ENCODE measurements around the gene NUP85. TPM values are rescaled to one million over a fixed set of nuclear protein-coding genes. Genes with fewer than 3 reads are reported as not detected.
"Not testable (repeated sequence)": the region's sequence is repeated elsewhere in the genome, so short reads cannot be mapped to it uniquely, and the experiment has no call there.

Gene NUP85
- total RNA-seq, 4 donors from 2014 or later, result 19.6 to 62.3 (median 22.3) TPM

DNA sequence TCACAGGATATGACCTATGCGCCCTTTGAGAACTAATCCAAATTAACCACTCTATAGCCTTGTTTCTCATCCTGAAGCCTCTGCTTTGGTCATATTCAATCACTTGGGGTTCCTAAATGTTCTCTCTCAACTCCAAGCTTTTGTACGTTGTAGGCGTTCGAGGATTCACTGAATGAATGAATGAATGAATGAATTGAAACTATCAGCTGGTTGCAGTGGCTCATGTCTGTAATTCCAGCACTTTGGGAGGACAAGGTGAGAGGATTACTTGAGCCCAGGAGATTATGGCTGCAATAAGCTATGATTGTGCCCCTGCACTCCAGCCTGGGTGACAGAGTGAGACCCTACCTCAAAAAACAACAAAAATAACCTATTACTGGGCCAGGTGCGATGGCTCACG is 16.9 kb upstream of the NUP85 start:
- H3K27ac ChIP-seq, result no peak overlapping the region
- no peaks in the 10 kb centered on the region for H3K27me3 ChIP-seq
- 84 to 89% methylated on average over 5 to 6 of the region's 6 CpGs for WGBS, 2 donors (ENCODE audit: low coverage in 1 of 2)
- peaks cover 0 to 3% (median 0%) of the 10 kb centered on the region in 3 donors for H3K4me1 ChIP-seq
- TF ChIP-seq POLR2AphosphoS5 (IDR thresholded peaks at IDR 0.05) (no peak), EP300 (IDR thresholded peaks at IDR 0.05) (no peak), CTCF (IDR thresholded peaks at IDR 0.05) (no peak), POLR2A (IDR thresholded peaks at IDR 0.05) (no peak)
- ATAC-seq, result no peak
- no peaks in the 10 kb centered on the region for H3K9me3 ChIP-seq
- H3K4me3 ChIP-seq, result no peak overlapping the region
- no peaks in the 10 kb centered on the region for H3K36me3 ChIP-seq

- TF ChIP-seq CTCF (IDR thresholded peaks at IDR 0.05), result no peak
- TF ChIP-seq POLR2AphosphoS5 (IDR thresholded peaks at IDR 0.05), result no peak
- TF ChIP-seq POLR2A (IDR thresholded peaks at IDR 0.05), result no peak
- no peak for TF ChIP-seq EP300 (IDR thresholded peaks at IDR 0.05)
- Histone ChIP-seq H3K4me3 (no peak overlapping the region), H3K36me3 (no peaks in the 10 kb centered on the region), H3K9me3 (no peaks in the 10 kb centered on the region), H3K27me3 (no peaks in the 10 kb centered on the region), H3K4me1 (no peaks in the 10 kb centered on the region), H3K27ac (no peak overlapping the region)
- 44 to 56% methylated on average over 2 to 4 of the region's 4 CpGs for WGBS, 2 donors (ENCODE audit: low coverage in 1 of 2)
- no peak for ATAC-seq
These were observed 13.9 kb upstream of the NUP85 start for GRCh38 chr17:75191584-75191983.

- Histone ChIP-seq H3K27ac (no peak overlapping the region), H3K4me1 (no peaks in the 10 kb centered on the region), H3K4me3 (no peak overlapping the region), H3K9me3 (no peaks in the 10 kb centered on the region), H3K36me3 (no peaks in the 10 kb centered on the region), H3K27me3 (no peaks in the 10 kb centered on the region)
- no peak for TF ChIP-seq POLR2AphosphoS5 (IDR thresholded peaks at IDR 0.05)
- TF ChIP-seq POLR2A (IDR thresholded peaks at IDR 0.05), result no peak
- no peak for TF ChIP-seq CTCF (IDR thresholded peaks at IDR 0.05)
- no peak for TF ChIP-seq EP300 (IDR thresholded peaks at IDR 0.05)
- 69 to 75% methylated on average over 3 to 4 of the region's 5 CpGs for WGBS, 2 donors (ENCODE audit: low coverage in 1 of 2)
- ATAC-seq, result no peak
These were observed 10.6 kb upstream of the NUP85 start for GRCh38 chr17:75194879-75195278.

- Histone ChIP-seq H3K36me3 (no peaks in the 10 kb centered on the region), H3K4me3 (no peak overlapping the region), H3K27me3 (no peaks in the 10 kb centered on the region), H3K4me1 (peaks cover 0 to 7% (median 0%) of the 10 kb centered on the region in 3 donors), H3K9me3 (no peaks in the 10 kb centered on the region), H3K27ac (no peak overlapping the region)
- no peak for ATAC-seq
- 79 to 88% methylated on average over 2 to 6 of the region's 6 CpGs for WGBS, 2 donors (ENCODE audit: low coverage in 1 of 2)
- TF ChIP-seq CTCF (IDR thresholded peaks at IDR 0.05) (no peak), EP300 (IDR thresholded peaks at IDR 0.05) (no peak), POLR2AphosphoS5 (IDR thresholded peaks at IDR 0.05) (no peak)
These were observed 5.4 kb upstream of the NUP85 start for GRCh38 chr17:75199886-75200618.

DNA sequence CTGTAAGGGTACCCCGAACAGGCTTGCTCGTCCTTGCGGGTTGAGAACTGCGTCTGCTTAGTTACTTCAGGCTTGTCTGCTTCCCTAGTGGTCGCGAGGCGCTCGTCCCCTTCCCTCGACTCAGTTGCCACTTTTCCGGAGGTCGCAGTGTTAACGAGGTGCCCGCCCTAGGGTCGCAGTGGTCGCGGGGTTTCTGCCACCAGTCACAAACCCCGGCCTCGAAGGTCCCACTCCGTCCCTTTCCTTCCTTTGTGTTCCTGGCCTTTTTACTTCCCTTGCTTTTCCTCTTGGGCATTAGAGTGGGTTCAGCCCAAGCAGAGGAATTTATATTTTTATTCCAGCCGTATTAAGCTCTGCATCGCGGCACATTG is 299 bp downstream of the NUP85 start:
- WGBS, 2 donors (ENCODE audit: low coverage in 1 of 2), result 0% methylated on average over 11 to 12 of the region's 22 CpGs

GRCh38 chr17:75207050-75207407 is 1.6 kb downstream of the NUP85 start:
- WGBS, 2 donors (ENCODE audit: low coverage in 1 of 2), result 71 to 85% methylated on average over 5 to 7 of the region's 8 CpGs

More for the DNA sequence above, 299 bp downstream of the NUP85 start:
- peaks cover 0 to 25% of the 10 kb centered on the region in 2 donors for H3K36me3 ChIP-seq
- H3K4me3 ChIP-seq, result peak overlapping the region; percentile 73 to 97
- H3K27ac ChIP-seq, result peak overlapping the region; percentile 86 to 95 (median 91)
- peaks cover 0 to 27% (median 8%) of the 10 kb centered on the region in 3 donors for H3K4me1 ChIP-seq
- no peaks in the 10 kb centered on the region for H3K27me3 ChIP-seq
- no peaks in the 10 kb centered on the region for H3K9me3 ChIP-seq
- no peak for ATAC-seq
- TF ChIP-seq POLR2AphosphoS5 (IDR thresholded peaks at IDR 0.05), result no peak
- TF ChIP-seq POLR2A (IDR thresholded peaks at IDR 0.05), result no peak
- TF ChIP-seq EP300 (IDR thresholded peaks at IDR 0.05), result no peak
- no peak for TF ChIP-seq CTCF (IDR thresholded peaks at IDR 0.05)

More at GRCh38 chr17:75207050-75207407, 1.6 kb downstream of the NUP85 start:
- Histone ChIP-seq H3K36me3 (peaks cover 0 to 38% of the 10 kb centered on the region in 2 donors), H3K4me1 (peaks cover 0 to 27% (median 8%) of the 10 kb centered on the region in 3 donors), H3K4me3 (peak overlapping the region in 1 of 2 donors; percentile 8)
- not testable (repeated sequence) for ATAC-seq, H3K27ac ChIP-seq, H3K9me3 ChIP-seq, H3K27me3 ChIP-seq

All from gastroesophageal sphincter (tissue), 4 donors.